Mesothelial cell of epicardium (in vitro differentiated cells): ENCODE measurements around the gene CXCR5. TPM values are rescaled to one million over a fixed set of nuclear protein-coding genes. Genes with fewer than 3 reads are reported as not detected.
A peak's percentile ranks its signal among the peaks of the same experiment; 100 is the strongest.

ENCODE experiments used
- DNase-seq, 2 experiments: peaks; one replicate each; pipeline ENCODE4 v3.0.0; 2021; ENCODE audit warnings: low spot score in 2 of 2; ENCODE audit not compliant: unreplicated experiment in 2 of 2
- H3K27ac Mint-ChIP-seq: 2 replicates; pipeline ENCODE4 v1.8.0; 2021; ENCODE audit warnings: mixed read lengths
- H3K27me3 Mint-ChIP-seq: 2 replicates; pipeline ENCODE4 v1.8.0; 2021; ENCODE audit warnings: low read depth, mixed read lengths
- H3K36me3 Mint-ChIP-seq: 2 replicates; pipeline ENCODE4 v1.8.0; 2021; ENCODE audit warnings: mixed read lengths
- H3K4me1 Mint-ChIP-seq: 2 replicates; pipeline ENCODE4 v1.8.0; 2021; ENCODE audit warnings: mixed read lengths
- H3K4me3 Mint-ChIP-seq: 2 replicates; pipeline ENCODE4 v1.8.0; 2021; ENCODE audit warnings: mild to moderate bottlenecking, moderate library complexity, mixed read lengths
- H3K9me3 Mint-ChIP-seq: 2 replicates; pipeline ENCODE4 v1.8.0; 2021; ENCODE audit warnings: mixed read lengths
- total RNA-seq: library from RNA; stranded (reverse); gene quantifications from 3 replicates; pipeline ENCODE4 v1.2.1, GENCODE V29; 2021
- TF ChIP-seq, protein P1 (sequence below): fragments of 200-600 bp; sonication (generic); IDR thresholded peaks from one replicate; pipeline ENCODE4 v1.5.0; 2021; ENCODE audit warnings: antibody characterized with exemption; ENCODE audit not compliant: unreplicated experiment

The CXCR5 gene
- total RNA-seq, 1 donor from 2014 or later: not detected

- H3K4me3 Mint-ChIP-seq: peak overlapping the region; percentile 91
- H3K36me3 Mint-ChIP-seq: no peaks in the 10 kb centered on the region
- peak overlapping the region; percentile 47 for H3K27ac Mint-ChIP-seq
- peaks cover 69% of the 10 kb centered on the region for H3K4me1 Mint-ChIP-seq
- no peak for DNase-seq
- no peaks in the 10 kb centered on the region for H3K9me3 Mint-ChIP-seq
- TF ChIP-seq, protein P1, sequence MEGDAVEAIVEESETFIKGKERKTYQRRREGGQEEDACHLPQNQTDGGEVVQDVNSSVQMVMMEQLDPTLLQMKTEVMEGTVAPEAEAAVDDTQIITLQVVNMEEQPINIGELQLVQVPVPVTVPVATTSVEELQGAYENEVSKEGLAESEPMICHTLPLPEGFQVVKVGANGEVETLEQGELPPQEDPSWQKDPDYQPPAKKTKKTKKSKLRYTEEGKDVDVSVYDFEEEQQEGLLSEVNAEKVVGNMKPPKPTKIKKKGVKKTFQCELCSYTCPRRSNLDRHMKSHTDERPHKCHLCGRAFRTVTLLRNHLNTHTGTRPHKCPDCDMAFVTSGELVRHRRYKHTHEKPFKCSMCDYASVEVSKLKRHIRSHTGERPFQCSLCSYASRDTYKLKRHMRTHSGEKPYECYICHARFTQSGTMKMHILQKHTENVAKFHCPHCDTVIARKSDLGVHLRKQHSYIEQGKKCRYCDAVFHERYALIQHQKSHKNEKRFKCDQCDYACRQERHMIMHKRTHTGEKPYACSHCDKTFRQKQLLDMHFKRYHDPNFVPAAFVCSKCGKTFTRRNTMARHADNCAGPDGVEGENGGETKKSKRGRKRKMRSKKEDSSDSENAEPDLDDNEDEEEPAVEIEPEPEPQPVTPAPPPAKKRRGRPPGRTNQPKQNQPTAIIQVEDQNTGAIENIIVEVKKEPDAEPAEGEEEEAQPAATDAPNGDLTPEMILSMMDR: no peak
- no peaks in the 10 kb centered on the region for H3K27me3 Mint-ChIP-seq
These were observed 38.4 kb downstream of the CXCR5 start for GRCh38 chr11:118921929-118922744.

GRCh38 chr11:118922745-118923627 is 39.3 kb downstream of the CXCR5 start:
- no peaks in the 10 kb centered on the region for H3K9me3 Mint-ChIP-seq
- TF ChIP-seq, protein P1: no peak
- no peaks in the 10 kb centered on the region for H3K27me3 Mint-ChIP-seq
- H3K27ac Mint-ChIP-seq: peak overlapping the region; percentile 79
- H3K4me3 Mint-ChIP-seq: peak overlapping the region; percentile 91
- peaks cover 67% of the 10 kb centered on the region for H3K4me1 Mint-ChIP-seq
- DNase-seq: no peak
- no peaks in the 10 kb centered on the region for H3K36me3 Mint-ChIP-seq

DNA sequence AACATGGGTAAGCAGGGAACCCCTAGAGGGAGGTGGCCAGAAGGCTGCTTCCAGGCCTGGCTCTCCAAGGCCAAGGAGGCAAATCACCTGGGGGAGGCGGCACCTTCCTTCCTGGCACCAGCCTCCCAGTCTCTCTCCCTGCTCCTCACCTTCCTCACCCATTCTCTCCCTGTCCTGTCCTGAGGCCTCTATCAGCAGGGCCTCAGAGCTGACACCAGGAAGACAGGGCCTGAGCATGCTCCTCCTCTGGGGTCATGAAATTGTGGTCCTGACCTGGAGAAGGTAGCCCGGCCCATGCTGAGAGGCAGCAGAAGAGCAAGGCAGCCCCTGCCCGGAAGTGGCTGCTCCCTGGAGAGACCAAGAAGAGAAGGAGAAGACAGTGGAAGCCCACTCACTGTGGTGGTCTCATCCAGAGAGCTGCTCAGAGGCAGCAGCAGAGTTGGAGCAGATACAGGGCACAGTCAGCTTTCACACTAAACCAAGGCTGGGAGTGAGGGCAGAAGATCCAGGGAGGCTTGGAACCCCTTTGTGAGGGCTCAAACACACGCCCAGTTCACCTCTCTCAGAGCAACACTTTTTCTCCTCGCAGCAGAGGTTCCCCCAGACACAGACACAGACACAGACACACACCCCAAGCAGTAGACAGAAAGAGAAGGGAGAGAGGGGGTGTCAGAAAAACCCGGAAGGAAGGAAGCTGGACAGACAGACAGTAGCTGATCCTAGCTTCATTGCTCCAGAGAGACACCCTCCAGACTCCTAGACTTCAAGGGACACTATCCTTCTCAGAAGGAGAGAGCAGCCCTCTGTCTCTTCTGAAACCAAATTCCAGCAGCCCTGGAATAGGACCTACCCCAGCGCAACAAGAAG is 40.3 kb downstream of the CXCR5 start:
- Mint-ChIP-seq H3K9me3 (no peaks in the 10 kb centered on the region), H3K27ac (peak overlapping the region; percentile 79), H3K4me1 (peaks cover 63% of the 10 kb centered on the region), H3K27me3 (no peaks in the 10 kb centered on the region), H3K36me3 (no peaks in the 10 kb centered on the region), H3K4me3 (peak overlapping the region; percentile 91)
- TF ChIP-seq, protein P1: no peak
- no peak for DNase-seq

- peak in 1 of 2 experiments; percentile 73 for DNase-seq
- no peaks in the 10 kb centered on the region for H3K36me3 Mint-ChIP-seq
These were observed 41.2 kb downstream of the CXCR5 start for GRCh38 chr11:118924591-118925585.

More at GRCh38 chr11:118924591-118925585, 41.2 kb downstream of the CXCR5 start:
- H3K27me3 Mint-ChIP-seq: no peaks in the 10 kb centered on the region
- H3K27ac Mint-ChIP-seq: peak overlapping the region; percentile 79
- H3K9me3 Mint-ChIP-seq: no peaks in the 10 kb centered on the region
- TF ChIP-seq, protein P1: no peak
- peaks cover 54% of the 10 kb centered on the region for H3K4me1 Mint-ChIP-seq
- H3K4me3 Mint-ChIP-seq: peak overlapping the region; percentile 91
